RWPE2 (cell line): ENCODE data around the gene ADM2.
"Not testable (repeated sequence)": the region's sequence is repeated elsewhere in the genome, so short reads cannot be mapped to it uniquely, and the experiment has no call there.

Experiments
- ATAC-seq: fragments of 200-7000 bp; cut with Tn5 transposase; 3 replicates; pipeline ENCODE4 v1.9.1; 2021; ENCODE audit warnings: low read depth
- DNase-seq: peaks from one replicate; pipeline ENCODE4 v3.0.0-alpha.2; 2020; ENCODE audit warnings: low spot score
- H3K27ac ChIP-seq: fragments of 450-650 bp; 2 replicates; pipeline ENCODE4 v1.5.1; 2017; ENCODE audit warnings: mild to moderate bottlenecking; ENCODE audit not compliant: poor library complexity, severe bottlenecking
- H3K27me3 ChIP-seq: fragments of 250-450 bp; sonication (Bioruptor Pico); 2 replicates; pipeline ENCODE4 v1.5.1; 2021; ENCODE audit warnings: mild to moderate bottlenecking, moderate library complexity; ENCODE audit not compliant: insufficient read depth, poor library complexity, severe bottlenecking
- H3K36me3 ChIP-seq: fragments of 250-450 bp; sonication (Bioruptor Pico); 2 replicates; pipeline ENCODE4 v1.5.1; 2020; ENCODE audit warnings: low read depth, mild to moderate bottlenecking, moderate library complexity
- H3K4me1 ChIP-seq: fragments of 250-450 bp; sonication (Bioruptor Pico); 2 replicates; pipeline ENCODE4 v1.5.1; 2021; ENCODE audit warnings: mild to moderate bottlenecking, moderate library complexity; ENCODE audit not compliant: insufficient read depth, poor library complexity, severe bottlenecking
- H3K4me3 ChIP-seq: fragments of 250-450 bp; sonication (Bioruptor Pico); 2 replicates; pipeline ENCODE4 v1.5.1; 2021; ENCODE audit warnings: mild to moderate bottlenecking, moderate library complexity; ENCODE audit not compliant: severe bottlenecking
- H3K9me3 ChIP-seq: fragments of 250-450 bp; sonication (Bioruptor Pico); 2 replicates; pipeline ENCODE4 v1.5.1; 2021; ENCODE audit warnings: mild to moderate bottlenecking, moderate library complexity; ENCODE audit not compliant: severe bottlenecking
- CTCF ChIP-seq: fragments of 450-650 bp; IDR thresholded peaks from one replicate; pipeline ENCODE4 v1.5.1; 2017; ENCODE audit warnings: mild to moderate bottlenecking, moderate library complexity; ENCODE audit not compliant: poor library complexity, severe bottlenecking

The ADM2 gene

GRCh38 chr22:50516068-50516467 is 34.7 kb downstream of the ADM2 start:
- no peak overlapping the region for H3K4me3 ChIP-seq
- H3K36me3 ChIP-seq: peaks cover 43% of the 10 kb centered on the region
- no peak for ATAC-seq
- no peak overlapping the region for H3K27ac ChIP-seq
- H3K27me3 ChIP-seq: no peaks in the 10 kb centered on the region
- no peaks in the 10 kb centered on the region for H3K9me3 ChIP-seq
- no peak for TF ChIP-seq CTCF
- no peak for DNase-seq
- H3K4me1 ChIP-seq: no peaks in the 10 kb centered on the region

DNA sequence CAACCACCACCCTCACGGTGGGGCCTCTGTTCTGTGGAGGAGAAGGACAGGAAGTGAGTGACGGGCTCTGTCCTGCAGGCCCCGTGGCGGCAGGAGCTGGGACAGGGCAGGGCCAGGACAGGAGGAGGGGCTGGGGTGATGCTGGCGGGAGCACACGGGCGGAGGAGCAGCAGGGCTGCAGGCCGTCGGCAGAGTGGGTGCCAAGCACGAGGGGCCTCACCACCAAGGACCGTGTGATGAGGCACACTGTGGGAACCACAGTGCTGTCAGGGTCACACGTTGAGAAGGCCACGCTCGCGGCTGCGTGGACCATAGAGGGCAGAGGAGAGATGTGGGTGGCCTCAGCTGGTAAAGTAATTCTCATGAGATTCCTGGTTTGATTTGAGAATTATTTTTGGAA is 35.5 kb downstream of the ADM2 start:
- H3K27me3 ChIP-seq: no peaks in the 10 kb centered on the region
- ATAC-seq (no peak), DNase-seq (no peak)
- H3K4me1 ChIP-seq: no peaks in the 10 kb centered on the region
- H3K36me3 ChIP-seq: peaks cover 42% of the 10 kb centered on the region
- no peak for TF ChIP-seq CTCF
- H3K9me3 ChIP-seq: no peaks in the 10 kb centered on the region
- H3K4me3 ChIP-seq: no peak overlapping the region
- no peak overlapping the region for H3K27ac ChIP-seq

GRCh38 chr22:50517495-50518260 is 36.3 kb downstream of the ADM2 start:
- DNase-seq: no peak
- Histone ChIP-seq H3K4me3 (no peak overlapping the region), H3K27me3 (no peaks in the 10 kb centered on the region), H3K36me3 (peaks cover 40% of the 10 kb centered on the region), H3K27ac (no peak overlapping the region), H3K4me1 (no peaks in the 10 kb centered on the region), H3K9me3 (no peaks in the 10 kb centered on the region)
- no peak for ATAC-seq
- TF ChIP-seq CTCF: no peak

- no peak for DNase-seq
- no peaks in the 10 kb centered on the region for H3K27me3 ChIP-seq
- H3K4me1 ChIP-seq: no peaks in the 10 kb centered on the region
- H3K27ac ChIP-seq: no peak overlapping the region
- H3K4me3 ChIP-seq: no peak overlapping the region
- TF ChIP-seq CTCF: no peak
- no peak for ATAC-seq
- no peaks in the 10 kb centered on the region for H3K9me3 ChIP-seq
- peaks cover 37% of the 10 kb centered on the region for H3K36me3 ChIP-seq
Measured at GRCh38 chr22:50518606-50519005, 37.3 kb downstream of the ADM2 start.

DNA sequence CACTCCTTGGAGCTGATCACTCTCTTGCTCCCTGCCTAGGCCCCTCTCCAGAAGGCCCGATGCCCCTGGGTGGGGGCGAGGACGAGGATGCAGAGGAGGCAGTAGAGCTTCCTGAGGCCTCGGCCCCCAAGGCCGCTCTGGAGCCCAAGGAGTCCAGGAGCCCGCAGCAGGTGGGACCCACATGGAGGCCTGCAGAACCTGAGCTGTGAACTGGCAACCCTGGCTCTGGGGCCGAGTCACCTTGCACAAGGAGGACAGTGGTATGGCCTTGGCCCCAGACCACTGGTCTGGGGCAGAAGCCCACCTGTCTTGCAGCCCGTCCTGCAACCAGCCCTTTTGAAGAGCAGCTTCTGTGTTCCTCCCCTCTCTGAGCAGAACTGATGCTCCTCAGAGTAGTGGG is 37.8 kb downstream of the ADM2 start:
- Histone ChIP-seq H3K4me1 (no peaks in the 10 kb centered on the region), H3K4me3 (no peak overlapping the region), H3K9me3 (no peaks in the 10 kb centered on the region), H3K27ac (no peak overlapping the region), H3K36me3 (peaks cover 37% of the 10 kb centered on the region), H3K27me3 (no peaks in the 10 kb centered on the region)
- ATAC-seq (no peak), DNase-seq (no peak)
- TF ChIP-seq CTCF: no peak

DNA sequence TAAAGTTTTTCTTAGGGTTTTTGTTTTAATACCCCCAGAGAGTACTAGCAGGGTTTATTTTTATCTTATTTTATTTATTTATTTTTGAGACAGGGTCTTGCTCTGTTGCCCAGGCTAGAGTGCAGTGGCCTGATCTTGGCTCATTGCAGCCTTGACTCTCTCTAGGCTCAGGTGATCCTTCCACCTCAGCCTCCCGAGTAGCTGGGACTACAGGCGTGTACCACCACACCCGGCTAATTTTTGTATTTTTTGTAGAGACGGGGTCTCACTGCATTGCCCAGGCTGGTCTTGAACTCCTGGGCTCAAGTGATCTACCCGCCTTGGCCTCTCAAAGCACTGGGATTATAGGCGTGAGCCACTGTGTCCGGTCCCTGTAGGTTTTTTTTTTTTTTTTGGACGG is 38.8 kb downstream of the ADM2 start:
- not testable (repeated sequence) for H3K4me3 ChIP-seq, H3K27me3 ChIP-seq, H3K27ac ChIP-seq, ATAC-seq, H3K4me1 ChIP-seq, H3K9me3 ChIP-seq, DNase-seq
- H3K36me3 ChIP-seq: peaks cover 33% of the 10 kb centered on the region
